Tongue (tissue), 2 donors: ENCODE data around the gene KCNQ5. TPM values are rescaled to one million over a fixed set of nuclear protein-coding genes. Genes with fewer than 3 reads are reported as not detected.
A peak's percentile ranks its signal among the peaks of the same experiment; 100 is the strongest.

Source experiments
- DNase-seq: peaks from one replicate; pipeline ENCODE4 v3.0.0-alpha.2; 2015
- total RNA-seq: library from RNA; depleted of rRNA; stranded (reverse); fragments of >200 nt; gene quantifications from one replicate; pipeline ENCODE4 v1.2.3, GENCODE V29; 2014

Gene KCNQ5
- total RNA-seq, 1 donor from 2014 or later = 6.5 TPM

GRCh38 chr6:73062837-73063236, 441.0 kb downstream of the KCNQ5 start:
- no peak for DNase-seq

DNA sequence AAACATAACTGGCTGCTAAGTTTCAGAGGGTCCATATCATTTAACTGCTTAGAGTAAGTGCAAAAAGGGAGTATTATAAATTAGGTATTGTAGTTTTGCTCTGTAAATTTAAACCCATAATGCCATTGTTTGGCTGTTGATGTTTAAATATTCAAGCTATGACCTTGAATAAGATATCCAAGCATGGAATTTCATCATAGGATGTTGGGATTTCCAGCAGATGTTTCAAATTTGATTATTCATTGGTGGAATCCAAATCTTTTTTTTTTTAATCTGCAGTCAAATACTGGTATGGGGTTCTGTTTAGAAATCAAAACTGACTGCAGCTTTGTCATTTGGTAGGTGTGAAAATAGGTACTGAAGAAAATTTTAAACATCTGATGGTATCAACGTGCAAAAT, 442.4 kb downstream of the KCNQ5 start:
- DNase-seq = no peak

DNA sequence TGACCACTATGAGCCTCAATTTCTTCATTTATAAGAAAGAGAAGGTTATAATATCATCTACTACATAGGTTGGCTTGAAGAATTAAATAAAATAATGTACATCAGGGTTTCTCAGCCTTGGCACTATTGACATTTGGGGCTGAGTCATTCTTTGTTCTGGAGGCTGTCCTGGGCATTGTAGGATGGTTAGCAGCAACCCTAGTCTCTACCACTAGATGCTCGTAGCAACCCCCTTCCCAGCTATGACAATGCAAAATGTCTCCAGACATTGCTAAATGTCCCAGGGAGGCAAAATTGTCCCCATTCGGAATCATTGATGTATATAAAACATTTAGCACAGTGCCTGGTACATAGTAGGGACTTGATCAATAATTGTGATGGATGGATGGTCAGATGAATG, 451.4 kb downstream of the KCNQ5 start:
- no peak for DNase-seq

DNA sequence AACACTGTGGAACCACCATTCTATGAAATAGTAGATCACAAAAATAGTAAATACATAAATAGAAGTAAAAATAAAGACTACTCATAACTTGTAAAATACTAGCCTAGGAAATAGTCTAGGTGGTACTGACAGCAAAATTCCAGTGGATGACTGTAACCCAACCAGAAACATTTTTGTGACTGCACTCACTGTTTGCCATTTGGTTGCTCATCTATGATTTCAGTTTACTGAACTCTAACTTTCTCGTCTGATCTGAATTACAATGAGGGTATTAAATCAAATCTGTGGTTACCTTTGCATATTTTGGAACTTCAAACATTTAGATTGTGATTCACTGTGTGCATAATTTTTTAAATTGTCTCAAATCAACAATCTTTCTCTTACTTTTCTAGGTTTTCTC, 452.3 kb downstream of the KCNQ5 start:
- no peak for DNase-seq

DNA sequence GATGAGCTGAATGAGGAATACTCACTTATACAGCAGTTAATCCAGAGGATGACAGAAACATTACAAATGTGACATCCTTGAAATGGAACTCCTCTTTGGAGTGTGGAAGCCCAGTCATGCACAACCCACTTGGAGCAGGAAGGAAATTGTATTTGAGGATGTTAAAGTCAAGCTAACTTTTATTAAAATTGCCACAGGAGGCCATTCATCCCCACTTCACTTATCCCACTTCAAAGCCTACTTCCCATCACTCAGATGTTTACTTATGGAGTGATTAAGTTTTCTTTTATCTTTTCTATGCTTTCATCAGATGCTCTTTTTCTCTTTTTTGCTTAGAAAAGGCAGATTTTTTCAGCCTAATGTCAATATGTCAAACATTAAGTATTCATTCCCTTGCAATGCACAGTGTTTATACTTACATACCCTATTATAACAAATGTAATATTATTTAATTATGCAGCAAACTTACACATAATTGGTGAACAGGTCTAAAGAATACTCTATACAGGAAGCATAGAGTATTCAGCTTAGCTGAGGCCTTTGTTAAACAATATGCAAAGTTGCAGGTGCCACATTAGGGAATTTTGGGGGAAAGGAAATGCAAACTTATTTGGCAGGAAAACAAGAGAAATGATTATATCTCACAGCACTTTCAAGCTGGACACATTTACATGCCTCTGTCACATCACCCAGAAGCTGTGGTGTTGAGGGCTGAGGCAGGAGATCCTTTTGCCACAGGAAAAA, 454.5 kb downstream of the KCNQ5 start:
- no peak for DNase-seq

DNA sequence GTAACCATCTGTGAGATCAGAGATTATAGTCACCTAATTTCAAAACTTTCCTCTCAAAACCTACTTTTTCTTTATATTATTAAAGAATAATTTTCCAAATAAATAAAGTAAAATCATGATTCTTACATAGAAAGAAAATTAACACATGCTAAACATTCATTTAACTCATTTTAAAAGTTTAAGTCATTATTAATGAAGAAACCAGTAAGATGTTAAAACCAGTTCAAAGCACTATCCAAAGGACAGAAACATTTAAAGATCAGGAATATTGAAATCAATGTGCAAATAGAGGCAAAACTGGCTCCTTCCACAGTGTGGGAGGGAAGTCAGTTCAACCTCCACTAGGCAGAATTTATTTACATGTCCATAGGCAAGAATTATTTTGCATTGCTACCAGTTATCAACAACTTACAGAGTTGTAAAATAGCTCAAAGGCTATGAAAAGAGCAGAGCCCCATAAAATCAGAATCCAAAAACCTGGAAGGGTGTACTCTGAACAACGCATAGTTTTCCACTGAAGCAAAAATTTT, 456.5 kb downstream of the KCNQ5 start:
- no peak for DNase-seq

GRCh38 chr6:73078908-73079610, 457.2 kb downstream of the KCNQ5 start:
- no peak for DNase-seq

DNA sequence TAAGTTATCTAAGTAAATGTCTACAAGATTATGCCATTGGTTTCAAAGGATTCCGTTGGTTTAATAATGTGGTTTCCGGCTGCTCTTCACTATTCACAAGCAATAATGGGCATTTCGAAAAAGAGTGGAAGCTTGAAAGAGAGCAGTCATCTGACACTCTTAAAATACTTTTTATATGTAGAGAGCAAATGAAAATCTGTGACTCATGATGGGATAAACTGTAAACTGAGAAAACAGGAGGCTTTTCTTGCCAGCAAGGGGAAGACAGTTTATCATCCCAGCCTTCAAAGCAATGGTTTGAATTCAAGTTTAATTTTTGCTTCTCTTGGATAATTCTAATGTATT, 457.7 kb downstream of the KCNQ5 start:
- DNase-seq = no peak

GRCh38 chr6:73079978-73080377, 458.1 kb downstream of the KCNQ5 start:
- no peak for DNase-seq

DNA sequence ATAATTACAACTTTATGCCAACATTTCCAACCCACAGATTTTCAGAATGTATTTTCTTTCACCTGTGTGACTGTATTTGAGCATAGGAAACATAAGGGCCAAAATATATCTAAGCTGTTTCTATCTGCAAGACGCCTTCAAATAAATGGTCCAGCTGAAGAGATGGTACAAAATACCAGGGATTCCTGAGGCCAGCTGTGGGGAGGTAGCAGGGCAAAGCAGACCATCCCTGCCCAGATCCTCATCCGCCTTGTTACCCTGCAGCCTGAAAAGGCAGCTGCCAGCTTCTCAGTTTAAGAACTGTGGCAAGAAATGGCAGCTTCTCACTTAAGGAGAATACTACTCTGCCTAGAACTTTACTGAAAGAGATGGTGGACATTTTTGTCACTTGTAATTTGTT, 460.1 kb downstream of the KCNQ5 start:
- no peak for DNase-seq

DNA sequence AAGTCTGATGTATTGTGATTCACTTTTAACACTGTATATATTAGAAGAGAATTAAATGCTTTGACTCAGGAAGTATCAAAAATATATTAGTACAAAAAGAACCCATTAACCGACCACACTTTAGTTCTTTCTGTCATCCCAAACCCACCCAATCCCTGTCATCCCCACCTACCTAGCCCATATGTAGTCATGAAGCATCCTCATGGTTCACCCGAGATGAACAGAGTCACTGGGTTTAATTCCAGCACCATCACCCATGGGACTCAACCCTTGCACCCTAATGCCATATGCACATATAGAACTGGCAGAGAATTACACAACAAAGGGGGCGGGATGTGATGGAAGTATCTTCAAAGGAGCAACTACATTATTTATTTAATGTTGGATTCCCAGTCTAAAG, 462.0 kb downstream of the KCNQ5 start:
- DNase-seq = no peak

- peak; percentile 18 for DNase-seq
Observed at GRCh38 chr6:73085443-73085871, 463.6 kb downstream of the KCNQ5 start.

DNA sequence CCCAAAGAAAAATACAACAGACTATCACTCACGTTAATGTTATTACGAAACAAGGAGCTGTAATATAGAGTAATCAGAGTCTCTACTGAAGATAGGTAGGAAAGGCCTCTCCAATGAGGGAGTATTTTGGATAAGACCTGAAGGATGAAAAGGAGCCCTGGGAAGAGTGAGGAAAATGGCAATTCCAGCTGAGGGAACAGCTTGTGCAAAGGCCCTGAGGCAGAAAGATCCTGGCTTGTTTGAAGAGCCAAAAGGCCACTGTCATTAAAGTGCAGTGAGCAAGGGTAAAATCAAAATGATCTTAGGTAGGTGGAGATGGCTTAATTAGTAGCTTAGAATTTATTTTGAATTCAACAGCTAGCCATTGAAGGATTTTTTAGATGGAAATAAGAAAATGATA, 464.9 kb downstream of the KCNQ5 start:
- no peak for DNase-seq

DNA sequence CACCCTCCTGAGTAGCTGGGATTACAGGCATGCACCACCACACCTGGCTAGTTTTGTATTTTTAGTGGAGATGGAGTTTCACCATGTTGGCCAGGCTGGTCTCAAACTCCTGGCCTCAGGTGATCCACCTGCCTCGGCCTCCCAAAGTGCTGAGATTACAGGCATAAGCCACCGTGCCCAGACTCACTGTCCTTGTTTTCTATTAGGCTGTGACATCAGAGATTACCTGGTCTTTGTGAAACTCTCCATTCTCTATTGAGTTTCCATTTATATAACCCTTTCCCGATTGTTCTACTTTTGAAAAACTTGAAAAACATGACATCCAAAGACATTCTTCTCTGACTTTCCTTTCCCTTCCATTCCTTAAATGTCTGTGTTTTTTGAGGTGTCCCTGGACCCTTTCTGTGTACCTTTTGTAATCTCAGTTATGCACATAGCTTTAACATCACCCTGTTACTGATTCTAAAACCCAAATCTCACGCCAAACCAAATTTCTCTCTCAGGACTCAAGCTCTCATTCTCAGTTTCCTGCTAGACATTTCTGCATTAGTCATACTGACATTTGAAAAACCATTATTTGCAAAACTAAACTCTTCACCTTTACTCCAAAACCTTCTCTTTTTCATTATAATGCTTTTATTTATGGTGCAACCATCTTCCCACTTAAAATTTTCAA, 466.4 kb downstream of the KCNQ5 start:
- DNase-seq = no peak

GRCh38 chr6:73104921-73105320, 483.1 kb downstream of the KCNQ5 start:
- peak; percentile 39 for DNase-seq

GRCh38 chr6:73107016-73107415, 485.2 kb downstream of the KCNQ5 start:
- DNase-seq = no peak

DNA sequence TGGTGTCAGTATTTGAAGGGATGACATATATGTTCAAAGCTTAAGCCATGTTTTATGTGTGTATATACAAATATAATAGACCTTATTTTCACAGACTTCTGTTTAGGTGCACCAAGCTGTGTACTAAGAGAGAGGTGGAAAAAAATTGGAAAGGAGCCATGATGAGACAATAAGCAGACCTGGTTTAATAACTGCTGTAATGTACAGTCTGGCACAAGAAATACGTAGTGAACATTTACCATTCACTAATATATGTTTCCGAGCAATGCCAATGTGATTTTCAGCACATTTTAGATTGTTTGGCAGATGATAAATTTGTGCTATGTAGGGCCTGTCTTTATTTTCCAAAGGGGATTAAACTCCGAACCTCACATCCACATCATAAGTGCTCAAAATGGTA, 487.1 kb downstream of the KCNQ5 start:
- DNase-seq = peak; percentile 29

DNA sequence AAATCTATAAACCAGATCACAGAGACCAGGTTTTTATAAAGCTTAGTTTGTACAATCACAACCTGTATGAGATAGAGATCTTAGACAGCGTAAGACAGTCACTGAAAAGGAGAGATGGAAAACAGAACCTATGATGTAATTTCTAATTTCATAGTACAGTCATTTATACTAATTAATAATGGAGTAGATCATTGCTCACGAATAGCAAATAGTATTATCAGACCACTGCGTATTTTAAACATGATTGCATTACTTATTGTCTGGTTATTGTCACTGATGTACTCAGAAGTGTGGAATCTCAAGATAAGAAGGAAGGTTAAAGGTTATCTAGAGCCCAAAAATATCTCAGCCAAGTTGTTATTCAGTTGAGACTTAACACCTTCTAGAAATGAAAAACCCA, 487.8 kb downstream of the KCNQ5 start:
- DNase-seq = no peak

GRCh38 chr6:73116330-73116729, 494.5 kb downstream of the KCNQ5 start:
- no peak for DNase-seq

DNA sequence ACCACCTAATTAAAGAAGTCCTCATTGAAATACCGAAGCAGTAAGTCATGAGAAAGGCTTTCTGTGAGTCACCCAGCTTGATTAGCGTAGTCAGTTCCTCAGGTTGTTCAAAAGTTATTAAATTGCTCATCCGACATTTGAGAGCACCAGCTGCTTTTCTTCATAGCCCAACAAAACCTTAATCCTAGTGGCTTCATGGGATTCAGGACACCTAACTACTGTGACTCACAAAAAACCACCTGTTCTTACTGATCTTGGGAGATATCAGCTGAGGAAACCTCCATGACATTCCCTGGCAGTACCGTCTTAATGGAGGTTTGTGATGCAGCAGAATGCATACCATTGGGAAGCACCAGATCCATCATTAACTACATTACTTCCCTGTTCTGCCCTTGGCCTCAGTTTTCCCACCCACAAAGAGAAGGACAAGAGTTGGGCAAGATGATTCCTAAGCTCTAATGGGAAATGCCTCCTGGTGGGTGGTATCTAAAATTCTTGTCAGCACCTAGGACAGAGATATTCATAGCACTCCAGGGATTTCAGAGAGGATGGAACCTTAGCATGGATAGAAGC, 499.6 kb downstream of the KCNQ5 start:
- peak; percentile 13 for DNase-seq

DNA sequence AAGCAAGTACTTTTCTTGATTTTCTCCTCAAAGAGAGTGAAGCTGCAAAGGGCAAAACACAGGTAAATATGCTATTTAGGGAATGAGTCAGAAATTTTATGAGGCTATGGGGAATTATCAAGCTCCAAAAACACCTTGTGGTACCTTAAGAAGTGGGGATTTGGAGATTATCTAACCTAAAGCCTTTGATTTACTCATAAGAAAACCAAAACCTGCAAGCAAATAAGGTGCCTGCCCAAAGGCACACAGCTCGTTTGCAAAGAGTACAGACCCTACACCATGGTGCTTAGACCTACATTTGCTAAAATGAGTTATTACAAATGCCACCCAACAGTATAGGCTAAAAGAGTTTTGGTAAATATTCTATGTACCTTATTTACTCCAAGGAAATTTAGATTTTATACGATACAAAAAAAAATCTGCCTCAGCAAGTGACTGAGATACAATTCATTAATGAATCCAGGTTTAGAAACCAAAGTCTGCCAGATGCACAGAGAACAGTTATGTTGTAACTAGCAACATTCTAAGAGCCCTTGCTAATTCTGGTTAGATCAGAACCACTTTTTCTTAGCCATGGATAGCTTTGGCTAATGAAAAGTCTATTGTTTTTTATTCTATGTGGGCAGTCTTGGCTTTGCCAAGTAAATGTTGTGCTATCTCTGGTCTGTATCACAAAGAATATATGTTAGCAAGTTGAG, 501.9 kb downstream of the KCNQ5 start:
- DNase-seq = no peak
